SK-N-SH treated with all-trans-retinoic acid at 6 μM for 48 hours (cell line): ENCODE measurements around the gene LYST.

Experiments used
- ATAC-seq: fragments of 200-7000 bp; cut with Tn5 transposase; 3 replicates; pipeline ENCODE4 v1.9.1; 2020; ENCODE audit warnings: mild to moderate bottlenecking, moderate library complexity
- BACH2 ChIP-seq: fragments of 250-450 bp; sonication (Bioruptor Pico); IDR thresholded peaks from 2 replicates; pipeline ENCODE4 v1.9.0; 2021; ENCODE audit warnings: mild to moderate bottlenecking, borderline replicate concordance
- CREB5 ChIP-seq: fragments of 250-450 bp; sonication (Bioruptor Pico); IDR thresholded peaks from 2 replicates; pipeline ENCODE4 v1.5.1; 2020; ENCODE audit warnings: low read depth, mild to moderate bottlenecking, moderate library complexity
- CSDC2 ChIP-seq: fragments of 250-450 bp; sonication (Bioruptor Pico); IDR thresholded peaks from 2 replicates; pipeline ENCODE4 v1.5.0; 2020; ENCODE audit warnings: mild to moderate bottlenecking, moderate library complexity
- ESRRG ChIP-seq: fragments of 250-450 bp; sonication (Bioruptor Pico); IDR thresholded peaks from 2 replicates; pipeline ENCODE4 v1.6.1; 2021; ENCODE audit warnings: mild to moderate bottlenecking
- GLIS3 ChIP-seq: fragments of 250-450 bp; sonication (Bioruptor Pico); IDR thresholded peaks from 2 replicates; pipeline ENCODE4 v1.5.0; 2020; ENCODE audit warnings: mild to moderate bottlenecking, moderate library complexity
- ISL1 ChIP-seq: fragments of 250-450 bp; sonication (Bioruptor Pico); IDR thresholded peaks from 2 replicates; pipeline ENCODE4 v2.1.2; 2022; ENCODE audit warnings: mild to moderate bottlenecking, moderate library complexity
- OSR1 ChIP-seq: fragments of 250-450 bp; sonication (Bioruptor Pico); IDR thresholded peaks from 2 replicates; pipeline ENCODE4 v1.8.0; 2022; ENCODE audit warnings: moderate library complexity, mild to moderate bottlenecking, inconsistent platforms
- PPARA ChIP-seq: fragments of 250-450 bp; sonication (Bioruptor Pico); IDR thresholded peaks from 2 replicates; pipeline ENCODE4 v1.5.0; 2020; ENCODE audit warnings: mild to moderate bottlenecking, borderline replicate concordance
- RARB ChIP-seq: fragments of 250-450 bp; sonication (Bioruptor Pico); IDR thresholded peaks from 2 replicates; pipeline ENCODE4 v1.8.0; 2021; ENCODE audit warnings: mild to moderate bottlenecking, moderate library complexity
- SNAI2 ChIP-seq: fragments of 250-450 bp; sonication (Bioruptor Pico); IDR thresholded peaks from 2 replicates; pipeline ENCODE4 v1.5.0; 2020; ENCODE audit warnings: mild to moderate bottlenecking, moderate library complexity
- TCF4 ChIP-seq: fragments of 250-450 bp; sonication (Bioruptor Pico); IDR thresholded peaks from 2 replicates; pipeline ENCODE4 v1.8.0; 2021; ENCODE audit warnings: mild to moderate bottlenecking, moderate library complexity, borderline replicate concordance
- TOX ChIP-seq: fragments of 250-450 bp; sonication (Bioruptor Pico); IDR thresholded peaks from 2 replicates; pipeline ENCODE4 v1.8.0; 2021; ENCODE audit warnings: mild to moderate bottlenecking, moderate library complexity, borderline replicate concordance
- ZC3H10 ChIP-seq: fragments of 250-450 bp; sonication (Bioruptor Pico); IDR thresholded peaks from 2 replicates; pipeline ENCODE4 v1.5.1; 2021; ENCODE audit warnings: mild to moderate bottlenecking, moderate library complexity
- ZFP3 ChIP-seq: fragments of 250-450 bp; sonication (Bioruptor Pico); IDR thresholded peaks from 2 replicates; pipeline ENCODE4 v1.5.0; 2020; ENCODE audit warnings: mild to moderate bottlenecking, moderate library complexity
- ZFP30 ChIP-seq: fragments of 450-650 bp; formaldehyde crosslinking; IDR thresholded peaks from 2 replicates; pipeline ENCODE4 v1.5.0; 2022; ENCODE audit warnings: mild to moderate bottlenecking, moderate library complexity
- ZNF565 ChIP-seq: fragments of 450-650 bp; formaldehyde crosslinking; conservative IDR thresholded peaks from 2 replicates; pipeline ENCODE4 v1.5.0; 2020; ENCODE audit warnings: low read depth, mild to moderate bottlenecking, moderate library complexity
- ZNF70 ChIP-seq: fragments of 450-650 bp; formaldehyde crosslinking; IDR thresholded peaks from 2 replicates; pipeline ENCODE4 v1.5.0; 2020; ENCODE audit warnings: mild to moderate bottlenecking, moderate library complexity
- ZNF8 ChIP-seq: fragments of 450-650 bp; formaldehyde crosslinking; IDR thresholded peaks from 2 replicates; pipeline ENCODE4 v1.5.0; 2020; ENCODE audit warnings: mild to moderate bottlenecking, moderate library complexity
- TF ChIP-seq, protein P1 (sequence below): fragments of 250-450 bp; sonication (Bioruptor Pico); IDR thresholded peaks from 2 replicates; pipeline ENCODE4 v1.8.0; 2020; ENCODE audit warnings: mild to moderate bottlenecking, moderate library complexity, borderline replicate concordance
- TF ChIP-seq, protein P2 (sequence below): fragments of 250-450 bp; sonication (Bioruptor Pico); IDR thresholded peaks from 2 replicates; pipeline ENCODE4 v1.8.0; 2021; ENCODE audit warnings: low read depth, mild to moderate bottlenecking, moderate library complexity, borderline replicate concordance
- TF ChIP-seq, protein P3 (sequence below): fragments of 250-450 bp; sonication (Bioruptor Pico); IDR thresholded peaks from 2 replicates; pipeline ENCODE4 v1.5.1; 2021; ENCODE audit warnings: mild to moderate bottlenecking, moderate library complexity

Gene LYST

GRCh38 chr1:235748747-235749146 is 118.0 kb downstream of the LYST start:
- TF ChIP-seq ESRRG (CRISPR knock-in tag) (no peak), BACH2 (CRISPR knock-in tag) (no peak), ZC3H10 (no peak), ZNF565 (no peak), GLIS3 (CRISPR knock-in tag) (no peak), CSDC2 (CRISPR knock-in tag) (no peak), ZFP30 (no peak), TCF4 (CRISPR knock-in tag) (no peak), ISL1 (CRISPR knock-in tag) (no peak), CREB5 (no peak), ZNF8 (no peak), RARB (CRISPR knock-in tag) (no peak)
- TF ChIP-seq, protein P1, sequence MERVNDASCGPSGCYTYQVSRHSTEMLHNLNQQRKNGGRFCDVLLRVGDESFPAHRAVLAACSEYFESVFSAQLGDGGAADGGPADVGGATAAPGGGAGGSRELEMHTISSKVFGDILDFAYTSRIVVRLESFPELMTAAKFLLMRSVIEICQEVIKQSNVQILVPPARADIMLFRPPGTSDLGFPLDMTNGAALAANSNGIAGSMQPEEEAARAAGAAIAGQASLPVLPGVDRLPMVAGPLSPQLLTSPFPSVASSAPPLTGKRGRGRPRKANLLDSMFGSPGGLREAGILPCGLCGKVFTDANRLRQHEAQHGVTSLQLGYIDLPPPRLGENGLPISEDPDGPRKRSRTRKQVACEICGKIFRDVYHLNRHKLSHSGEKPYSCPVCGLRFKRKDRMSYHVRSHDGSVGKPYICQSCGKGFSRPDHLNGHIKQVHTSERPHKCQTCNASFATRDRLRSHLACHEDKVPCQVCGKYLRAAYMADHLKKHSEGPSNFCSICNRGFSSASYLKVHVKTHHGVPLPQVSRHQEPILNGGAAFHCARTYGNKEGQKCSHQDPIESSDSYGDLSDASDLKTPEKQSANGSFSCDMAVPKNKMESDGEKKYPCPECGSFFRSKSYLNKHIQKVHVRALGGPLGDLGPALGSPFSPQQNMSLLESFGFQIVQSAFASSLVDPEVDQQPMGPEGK (CRISPR knock-in tag): no peak
- TF ChIP-seq, protein P2, sequence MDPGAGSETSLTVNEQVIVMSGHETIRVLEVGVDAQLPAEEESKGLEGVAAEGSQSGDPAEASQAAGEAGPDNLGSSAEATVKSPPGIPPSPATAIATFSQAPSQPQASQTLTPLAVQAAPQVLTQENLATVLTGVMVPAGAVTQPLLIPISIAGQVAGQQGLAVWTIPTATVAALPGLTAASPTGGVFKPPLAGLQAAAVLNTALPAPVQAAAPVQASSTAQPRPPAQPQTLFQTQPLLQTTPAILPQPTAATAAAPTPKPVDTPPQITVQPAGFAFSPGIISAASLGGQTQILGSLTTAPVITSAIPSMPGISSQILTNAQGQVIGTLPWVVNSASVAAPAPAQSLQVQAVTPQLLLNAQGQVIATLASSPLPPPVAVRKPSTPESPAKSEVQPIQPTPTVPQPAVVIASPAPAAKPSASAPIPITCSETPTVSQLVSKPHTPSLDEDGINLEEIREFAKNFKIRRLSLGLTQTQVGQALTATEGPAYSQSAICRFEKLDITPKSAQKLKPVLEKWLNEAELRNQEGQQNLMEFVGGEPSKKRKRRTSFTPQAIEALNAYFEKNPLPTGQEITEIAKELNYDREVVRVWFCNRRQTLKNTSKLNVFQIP (CRISPR knock-in tag): no peak
- TF ChIP-seq, protein P3, sequence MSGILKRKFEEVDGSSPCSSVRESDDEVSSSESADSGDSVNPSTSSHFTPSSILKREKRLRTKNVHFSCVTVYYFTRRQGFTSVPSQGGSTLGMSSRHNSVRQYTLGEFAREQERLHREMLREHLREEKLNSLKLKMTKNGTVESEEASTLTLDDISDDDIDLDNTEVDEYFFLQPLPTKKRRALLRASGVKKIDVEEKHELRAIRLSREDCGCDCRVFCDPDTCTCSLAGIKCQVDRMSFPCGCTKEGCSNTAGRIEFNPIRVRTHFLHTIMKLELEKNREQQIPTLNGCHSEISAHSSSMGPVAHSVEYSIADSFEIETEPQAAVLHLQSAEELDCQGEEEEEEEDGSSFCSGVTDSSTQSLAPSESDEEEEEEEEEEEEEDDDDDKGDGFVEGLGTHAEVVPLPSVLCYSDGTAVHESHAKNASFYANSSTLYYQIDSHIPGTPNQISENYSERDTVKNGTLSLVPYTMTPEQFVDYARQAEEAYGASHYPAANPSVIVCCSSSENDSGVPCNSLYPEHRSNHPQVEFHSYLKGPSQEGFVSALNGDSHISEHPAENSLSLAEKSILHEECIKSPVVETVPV (CRISPR knock-in tag): no peak
- no peak for ATAC-seq

DNA sequence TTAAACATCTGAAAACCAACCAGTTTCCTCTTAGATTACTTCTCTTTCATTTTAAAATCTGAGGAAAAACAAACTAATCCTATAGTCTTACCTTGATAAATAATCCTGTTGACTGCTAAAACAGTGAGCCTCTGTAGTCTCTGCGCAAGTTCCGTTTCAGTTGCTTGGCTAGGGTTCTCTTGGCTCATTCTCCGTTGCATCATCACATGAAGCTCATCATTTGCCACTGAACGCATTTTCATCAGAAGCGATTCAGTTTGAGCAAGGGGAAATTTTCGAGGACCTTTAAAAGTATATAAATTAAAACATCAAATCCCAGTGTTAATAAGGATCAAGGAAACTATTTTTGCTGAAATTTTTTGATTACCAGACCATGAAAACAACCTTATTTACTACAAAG is 120.5 kb downstream of the LYST start:
- TF ChIP-seq OSR1 (CRISPR knock-in tag) (no peak), RARB (CRISPR knock-in tag) (no peak)
- ATAC-seq: no peak

DNA sequence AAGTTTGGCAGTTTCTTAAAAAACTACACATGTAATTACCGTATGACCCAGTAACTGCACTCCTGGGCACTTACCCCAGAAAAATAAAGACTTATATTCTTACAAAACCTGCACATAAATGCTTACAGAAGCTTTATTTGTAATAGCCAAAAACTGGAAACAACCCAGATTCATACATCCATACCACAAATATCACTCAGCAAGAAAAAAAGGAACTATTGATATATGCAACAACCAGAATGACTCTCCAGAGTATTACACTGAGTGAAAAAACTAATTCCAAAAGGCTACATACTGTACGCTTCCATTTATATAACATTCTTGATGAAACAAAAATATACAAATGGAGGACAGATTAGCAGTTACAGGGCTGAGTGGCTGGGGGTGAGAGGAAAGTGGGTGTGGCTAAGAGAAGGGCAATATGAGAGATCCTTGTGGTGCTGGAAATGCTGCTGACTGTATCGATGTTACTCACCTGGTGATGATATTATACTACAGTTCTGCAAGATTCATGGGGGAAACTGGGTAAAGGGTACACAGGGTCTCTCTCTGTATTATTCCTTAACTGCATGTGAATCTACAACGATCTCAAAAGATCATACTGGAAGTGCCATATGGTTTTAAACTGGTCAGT is 121.1 kb downstream of the LYST start:
- TF ChIP-seq OSR1 (CRISPR knock-in tag) (no peak), TOX (no peak), ZC3H10 (no peak), CSDC2 (CRISPR knock-in tag) (no peak), ESRRG (CRISPR knock-in tag) (no peak), ZFP30 (no peak), ZFP3 (CRISPR knock-in tag) (no peak), RARB (CRISPR knock-in tag) (no peak), ZNF565 (no peak), CREB5 (no peak)
- TF ChIP-seq, all 23 proteins: peak for 0
- no peak for ATAC-seq

DNA sequence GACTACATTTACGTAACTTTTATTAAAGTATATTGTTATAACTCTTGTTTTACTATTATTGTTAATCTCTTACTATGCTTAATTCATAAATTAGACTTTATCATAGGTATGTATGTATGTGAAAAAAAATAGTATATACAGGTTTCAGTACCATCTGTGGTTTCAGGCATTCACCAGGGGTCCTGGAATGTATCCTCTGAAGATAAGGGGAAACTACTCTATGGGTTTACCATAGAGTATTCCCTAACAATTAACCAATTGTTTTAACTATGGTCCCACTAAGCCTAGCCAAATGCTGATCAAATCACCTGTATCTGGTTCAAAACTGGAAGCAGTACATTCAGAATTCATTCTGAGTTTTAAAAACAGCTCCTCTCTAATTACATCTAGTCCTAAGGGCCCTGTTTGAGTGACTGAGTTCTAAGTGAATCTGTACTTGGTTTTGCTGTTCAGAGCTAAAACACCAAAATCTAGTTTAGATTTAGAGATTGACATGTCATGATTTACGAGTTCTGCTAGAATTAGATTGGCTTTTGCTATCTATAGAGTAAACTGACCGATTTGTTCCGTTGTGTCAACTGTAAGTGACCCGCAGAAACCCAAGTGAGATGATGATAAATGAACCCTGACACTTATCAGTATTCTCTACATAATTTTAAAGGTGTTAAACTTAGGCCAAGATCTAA is 123.6 kb downstream of the LYST start:
- TF ChIP-seq BACH2 (CRISPR knock-in tag) (no peak), ISL1 (CRISPR knock-in tag) (no peak), OSR1 (CRISPR knock-in tag) (no peak), SNAI2 (no peak), ZFP30 (no peak), ZNF8 (no peak), ZC3H10 (no peak), TCF4 (CRISPR knock-in tag) (no peak), TOX (no peak), ZNF70 (CRISPR knock-in tag) (no peak), PPARA (CRISPR knock-in tag) (no peak), CSDC2 (CRISPR knock-in tag) (no peak), GLIS3 (CRISPR knock-in tag) (no peak)
- TF ChIP-seq, protein P1 (CRISPR knock-in tag): no peak
- TF ChIP-seq, protein P2 (CRISPR knock-in tag): no peak
- TF ChIP-seq, protein P3 (CRISPR knock-in tag): no peak
- no peak for ATAC-seq
